SK-N-SH treated with all-trans-retinoic acid at 6 μM for 48 hours (cell line): ENCODE measurements around the gene INTS1.
A peak's percentile ranks its signal among the peaks of the same experiment; 100 is the strongest.

Experiments used
- ATAC-seq: fragments of 200-7000 bp; cut with Tn5 transposase; 3 replicates; pipeline ENCODE4 v1.9.1; 2020; ENCODE audit warnings: mild to moderate bottlenecking, moderate library complexity
- ARNTL ChIP-seq: fragments of 450-650 bp; formaldehyde crosslinking; IDR thresholded peaks from 2 replicates; pipeline ENCODE4 v1.5.0; 2020; ENCODE audit warnings: low read depth, mild to moderate bottlenecking, moderate library complexity, borderline replicate concordance
- BACH2 ChIP-seq: fragments of 250-450 bp; sonication (Bioruptor Pico); IDR thresholded peaks from 2 replicates; pipeline ENCODE4 v1.9.0; 2021; ENCODE audit warnings: mild to moderate bottlenecking, borderline replicate concordance
- CREB5 ChIP-seq: fragments of 250-450 bp; sonication (Bioruptor Pico); IDR thresholded peaks from 2 replicates; pipeline ENCODE4 v1.5.1; 2020; ENCODE audit warnings: low read depth, mild to moderate bottlenecking, moderate library complexity
- CSDC2 ChIP-seq: fragments of 250-450 bp; sonication (Bioruptor Pico); IDR thresholded peaks from 2 replicates; pipeline ENCODE4 v1.5.0; 2020; ENCODE audit warnings: mild to moderate bottlenecking, moderate library complexity
- CSRNP3 ChIP-seq: fragments of 250-450 bp; sonication (Bioruptor Pico); IDR thresholded peaks from 2 replicates; pipeline ENCODE4 v1.5.1; 2021; ENCODE audit warnings: mild to moderate bottlenecking, moderate library complexity
- ESRRG ChIP-seq: fragments of 250-450 bp; sonication (Bioruptor Pico); IDR thresholded peaks from 2 replicates; pipeline ENCODE4 v1.6.1; 2021; ENCODE audit warnings: mild to moderate bottlenecking
- GLIS3 ChIP-seq: fragments of 250-450 bp; sonication (Bioruptor Pico); IDR thresholded peaks from 2 replicates; pipeline ENCODE4 v1.5.0; 2020; ENCODE audit warnings: mild to moderate bottlenecking, moderate library complexity
- ISL1 ChIP-seq: fragments of 250-450 bp; sonication (Bioruptor Pico); IDR thresholded peaks from 2 replicates; pipeline ENCODE4 v2.1.2; 2022; ENCODE audit warnings: mild to moderate bottlenecking, moderate library complexity
- OSR1 ChIP-seq: fragments of 250-450 bp; sonication (Bioruptor Pico); IDR thresholded peaks from 2 replicates; pipeline ENCODE4 v1.8.0; 2022; ENCODE audit warnings: moderate library complexity, mild to moderate bottlenecking, inconsistent platforms
- PATZ1 ChIP-seq: fragments of 250-450 bp; sonication (Bioruptor Pico); IDR thresholded peaks from 2 replicates; pipeline ENCODE4 v1.8.0; 2020; ENCODE audit warnings: mild to moderate bottlenecking, moderate library complexity, borderline replicate concordance
- PPARA ChIP-seq: fragments of 250-450 bp; sonication (Bioruptor Pico); IDR thresholded peaks from 2 replicates; pipeline ENCODE4 v1.5.0; 2020; ENCODE audit warnings: mild to moderate bottlenecking, borderline replicate concordance
- RARB ChIP-seq: fragments of 250-450 bp; sonication (Bioruptor Pico); IDR thresholded peaks from 2 replicates; pipeline ENCODE4 v1.8.0; 2021; ENCODE audit warnings: mild to moderate bottlenecking, moderate library complexity
- SNAI2 ChIP-seq: fragments of 250-450 bp; sonication (Bioruptor Pico); IDR thresholded peaks from 2 replicates; pipeline ENCODE4 v1.5.0; 2020; ENCODE audit warnings: mild to moderate bottlenecking, moderate library complexity
- TCF4 ChIP-seq: fragments of 250-450 bp; sonication (Bioruptor Pico); IDR thresholded peaks from 2 replicates; pipeline ENCODE4 v1.8.0; 2021; ENCODE audit warnings: mild to moderate bottlenecking, moderate library complexity, borderline replicate concordance
- TOX ChIP-seq: fragments of 250-450 bp; sonication (Bioruptor Pico); IDR thresholded peaks from 2 replicates; pipeline ENCODE4 v1.8.0; 2021; ENCODE audit warnings: mild to moderate bottlenecking, moderate library complexity, borderline replicate concordance
- TSHZ2 ChIP-seq: fragments of 250-450 bp; sonication (Bioruptor Pico); IDR thresholded peaks from 2 replicates; pipeline ENCODE4 v1.5.0; 2020; ENCODE audit warnings: mild to moderate bottlenecking, moderate library complexity
- ZC3H10 ChIP-seq: fragments of 250-450 bp; sonication (Bioruptor Pico); IDR thresholded peaks from 2 replicates; pipeline ENCODE4 v1.5.1; 2021; ENCODE audit warnings: mild to moderate bottlenecking, moderate library complexity
- ZFP3 ChIP-seq: fragments of 250-450 bp; sonication (Bioruptor Pico); IDR thresholded peaks from 2 replicates; pipeline ENCODE4 v1.5.0; 2020; ENCODE audit warnings: mild to moderate bottlenecking, moderate library complexity
- ZFP30 ChIP-seq: fragments of 450-650 bp; formaldehyde crosslinking; IDR thresholded peaks from 2 replicates; pipeline ENCODE4 v1.5.0; 2022; ENCODE audit warnings: mild to moderate bottlenecking, moderate library complexity
- ZNF565 ChIP-seq: fragments of 450-650 bp; formaldehyde crosslinking; conservative IDR thresholded peaks from 2 replicates; pipeline ENCODE4 v1.5.0; 2020; ENCODE audit warnings: low read depth, mild to moderate bottlenecking, moderate library complexity
- ZNF70 ChIP-seq: fragments of 450-650 bp; formaldehyde crosslinking; IDR thresholded peaks from 2 replicates; pipeline ENCODE4 v1.5.0; 2020; ENCODE audit warnings: mild to moderate bottlenecking, moderate library complexity
- ZNF8 ChIP-seq: fragments of 450-650 bp; formaldehyde crosslinking; IDR thresholded peaks from 2 replicates; pipeline ENCODE4 v1.5.0; 2020; ENCODE audit warnings: mild to moderate bottlenecking, moderate library complexity

Gene INTS1

GRCh38 chr7:1461646-1462375 lies 42.4 kb downstream of the INTS1 start:
- TF ChIP-seq PATZ1 (CRISPR knock-in tag), result no peak
- no peak for TF ChIP-seq ZC3H10 (CRISPR knock-in tag)
- TF ChIP-seq CSDC2 (CRISPR knock-in tag), result no peak
- no peak for TF ChIP-seq TCF4
- TF ChIP-seq BACH2 (CRISPR knock-in tag), result no peak
- TF ChIP-seq ZFP3 (CRISPR knock-in tag), result no peak
- TF ChIP-seq PPARA (CRISPR knock-in tag), result no peak
- no peak for TF ChIP-seq TSHZ2 (CRISPR knock-in tag)
- TF ChIP-seq OSR1, result no peak
- TF ChIP-seq CREB5, result no peak
- no peak for TF ChIP-seq CSRNP3
- TF ChIP-seq GLIS3, result no peak
- TF ChIP-seq ARNTL, result no peak
- no peak for TF ChIP-seq ISL1
- no peak for TF ChIP-seq TOX (CRISPR knock-in tag)
- no peak for TF ChIP-seq SNAI2 (CRISPR knock-in tag)
- TF ChIP-seq ESRRG, result no peak
- TF ChIP-seq ZNF70 (CRISPR knock-in tag), result no peak
- no peak for TF ChIP-seq ZNF8 (CRISPR knock-in tag)
- TF ChIP-seq, all 23 proteins: peak for 0
- ATAC-seq, result no peak

GRCh38 chr7:1460821-1461645 lies 43.2 kb downstream of the INTS1 start:
- TF ChIP-seq TCF4 (no peak), ZNF70 (CRISPR knock-in tag) (no peak), ZNF565 (CRISPR knock-in tag) (no peak)
- TF ChIP-seq, all 23 proteins: peak for 0

GRCh38 chr7:1459920-1460820 lies 44.0 kb downstream of the INTS1 start:
- peak; percentile 1 for ATAC-seq
- TF ChIP-seq ISL1 (no peak), BACH2 (CRISPR knock-in tag) (no peak), ARNTL (no peak), ZC3H10 (CRISPR knock-in tag) (no peak), ZNF565 (CRISPR knock-in tag) (no peak), CSRNP3 (no peak), CSDC2 (CRISPR knock-in tag) (no peak), ZNF8 (CRISPR knock-in tag) (no peak), GLIS3 (no peak), TOX (CRISPR knock-in tag) (no peak), ZFP3 (CRISPR knock-in tag) (no peak), ZFP30 (no peak), CREB5 (no peak), RARB (CRISPR knock-in tag) (no peak)

More at GRCh38 chr7:1460821-1461645, 43.2 kb downstream of the INTS1 start:
- no peak for ATAC-seq
